NCI-H1105 (cell line): ENCODE data around the gene MBOAT1.
"Not testable (repeated sequence)": the region's sequence is repeated elsewhere in the genome, so short reads cannot be mapped to it uniquely, and the experiment has no call there.

Experiments used
- DNase-seq: peaks from one replicate; lab custom pipeline; 2025; lab: John Stamatoyannopoulos, UW

MBOAT1 gene

DNA sequence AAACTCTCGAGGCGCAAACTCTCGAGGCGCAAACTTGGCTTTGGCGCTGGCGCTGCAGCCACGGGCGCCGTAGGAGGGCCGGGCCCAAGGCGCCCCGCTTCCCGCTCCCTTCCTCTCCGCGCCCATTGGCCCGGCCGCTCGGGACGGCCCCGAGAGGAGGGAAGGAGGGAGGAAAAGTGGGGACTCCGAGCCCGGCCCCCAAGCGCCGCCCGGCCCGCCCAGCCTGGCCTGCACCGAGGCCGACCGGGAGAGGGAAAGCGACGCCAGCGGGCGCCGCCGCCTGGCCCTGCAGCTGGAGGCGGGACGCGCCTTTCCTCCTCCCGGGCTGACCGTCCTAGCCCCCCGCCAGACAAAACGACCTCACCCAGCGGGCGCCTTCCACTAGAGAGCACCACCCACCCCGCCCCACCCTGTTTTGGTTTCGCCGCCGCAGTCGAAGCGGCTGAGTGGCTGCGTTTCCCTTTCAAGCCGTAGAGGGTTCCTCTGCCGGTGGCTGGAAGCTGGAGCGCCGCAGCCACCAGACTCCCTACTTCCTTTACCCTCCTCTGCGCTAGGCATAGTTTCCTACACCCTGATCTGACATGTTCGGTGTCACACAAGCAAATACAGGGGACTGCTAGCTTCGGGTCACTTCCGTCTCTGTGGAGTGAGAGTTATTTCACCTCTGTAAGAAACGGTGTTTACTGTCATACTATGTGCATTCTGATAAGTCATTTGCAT lies at the start of gene MBOAT1:
TSS of gene MBOAT1 (minus strand) at position 78 of the 720 bp plus-strand sequence. CDS start 235 bp downstream, outside the sequence.
- peak; percentile 93 for DNase-seq

DNA sequence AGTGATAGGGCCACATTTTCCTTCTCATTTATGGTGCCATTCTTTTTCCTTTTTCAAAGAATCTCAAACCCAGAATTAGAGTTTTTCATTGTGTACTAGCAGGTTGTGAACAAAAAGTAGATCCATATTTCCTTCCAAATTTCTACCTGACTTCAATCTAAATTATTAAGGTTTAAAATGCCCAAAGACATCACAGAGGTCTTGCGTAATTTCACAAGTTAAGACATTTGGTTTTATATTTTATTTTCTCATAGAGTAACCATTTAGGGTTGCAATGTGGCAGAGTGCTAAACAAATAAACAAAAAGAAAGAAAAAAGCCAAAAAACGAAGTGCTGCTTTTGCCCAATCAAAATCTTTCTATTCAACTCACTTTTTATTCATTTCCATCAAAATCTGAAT lies 49.4 kb upstream of the MBOAT1 start:
- DNase-seq, result no peak

DNA sequence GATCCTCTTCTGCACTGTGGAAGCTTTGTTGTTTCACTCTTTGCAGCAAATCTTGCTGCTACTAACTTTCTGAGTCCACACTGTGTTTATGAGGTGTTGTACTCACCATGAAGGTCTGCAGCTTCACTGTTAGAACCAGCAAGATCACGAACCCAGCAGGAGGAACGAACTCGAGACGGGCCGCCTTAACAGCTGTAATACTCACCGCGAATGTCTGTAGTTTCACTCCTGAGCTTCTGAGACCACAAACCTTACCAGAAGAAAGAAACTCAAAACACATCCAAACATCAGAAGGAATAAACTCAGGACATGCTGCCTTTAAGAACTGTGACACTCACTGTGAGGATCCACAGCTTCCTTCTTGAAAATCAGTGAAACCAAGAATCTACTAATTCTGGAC lies 48.1 kb upstream of the MBOAT1 start:
- no peak for DNase-seq

- no peak for DNase-seq
Measured at GRCh38 chr6:20259316-20260049, 47.2 kb upstream of the MBOAT1 start.

- no peak for DNase-seq
Measured at GRCh38 chr6:20255428-20255827, 43.2 kb upstream of the MBOAT1 start.

- DNase-seq, result no peak
Measured at GRCh38 chr6:20254295-20254694, 42.0 kb upstream of the MBOAT1 start.

- DNase-seq, result no peak
Measured at GRCh38 chr6:20253021-20253420, 40.8 kb upstream of the MBOAT1 start.

DNA sequence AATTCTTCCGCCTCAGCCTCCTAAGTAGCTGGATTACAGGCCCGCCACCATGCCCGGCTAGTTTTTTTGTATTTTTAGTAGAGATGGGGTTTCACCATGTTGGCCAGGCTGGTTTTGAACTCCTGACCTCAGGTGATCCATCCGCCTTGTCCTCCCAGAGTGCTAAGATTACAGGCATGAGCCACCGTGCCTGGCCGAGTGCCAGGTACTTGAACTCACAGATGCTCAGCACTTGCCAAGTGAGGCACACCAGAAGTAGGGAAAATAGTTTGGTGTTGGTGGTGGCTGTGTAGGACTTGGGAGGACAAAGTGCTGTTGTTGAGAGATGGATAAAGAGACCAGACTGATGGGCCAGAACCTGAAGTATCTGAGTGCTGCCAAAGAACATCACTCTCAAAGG lies 40.0 kb upstream of the MBOAT1 start:
- DNase-seq, result no peak

- DNase-seq, result no peak
Measured at GRCh38 chr6:20251525-20251924, 39.3 kb upstream of the MBOAT1 start.

DNA sequence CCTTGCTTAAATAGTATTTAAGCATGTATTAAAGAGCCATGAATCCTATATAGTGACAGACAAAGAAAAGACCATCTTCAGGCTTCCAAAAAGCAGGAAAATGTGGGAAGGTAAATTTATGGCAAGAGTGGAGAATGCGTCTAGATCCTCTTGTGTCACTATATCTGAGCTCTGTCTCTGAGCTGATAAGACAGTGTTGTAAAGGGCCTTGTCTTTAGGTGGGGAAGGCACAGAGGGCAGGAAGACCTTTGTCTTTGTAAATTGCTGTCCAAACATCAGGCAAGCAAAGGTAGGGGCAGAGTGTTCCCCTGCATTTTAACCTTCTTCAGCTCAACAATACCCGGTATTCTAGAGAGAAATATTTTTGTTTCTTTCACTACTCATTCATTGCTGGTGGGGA lies 33.9 kb upstream of the MBOAT1 start:
- DNase-seq, result no peak

DNA sequence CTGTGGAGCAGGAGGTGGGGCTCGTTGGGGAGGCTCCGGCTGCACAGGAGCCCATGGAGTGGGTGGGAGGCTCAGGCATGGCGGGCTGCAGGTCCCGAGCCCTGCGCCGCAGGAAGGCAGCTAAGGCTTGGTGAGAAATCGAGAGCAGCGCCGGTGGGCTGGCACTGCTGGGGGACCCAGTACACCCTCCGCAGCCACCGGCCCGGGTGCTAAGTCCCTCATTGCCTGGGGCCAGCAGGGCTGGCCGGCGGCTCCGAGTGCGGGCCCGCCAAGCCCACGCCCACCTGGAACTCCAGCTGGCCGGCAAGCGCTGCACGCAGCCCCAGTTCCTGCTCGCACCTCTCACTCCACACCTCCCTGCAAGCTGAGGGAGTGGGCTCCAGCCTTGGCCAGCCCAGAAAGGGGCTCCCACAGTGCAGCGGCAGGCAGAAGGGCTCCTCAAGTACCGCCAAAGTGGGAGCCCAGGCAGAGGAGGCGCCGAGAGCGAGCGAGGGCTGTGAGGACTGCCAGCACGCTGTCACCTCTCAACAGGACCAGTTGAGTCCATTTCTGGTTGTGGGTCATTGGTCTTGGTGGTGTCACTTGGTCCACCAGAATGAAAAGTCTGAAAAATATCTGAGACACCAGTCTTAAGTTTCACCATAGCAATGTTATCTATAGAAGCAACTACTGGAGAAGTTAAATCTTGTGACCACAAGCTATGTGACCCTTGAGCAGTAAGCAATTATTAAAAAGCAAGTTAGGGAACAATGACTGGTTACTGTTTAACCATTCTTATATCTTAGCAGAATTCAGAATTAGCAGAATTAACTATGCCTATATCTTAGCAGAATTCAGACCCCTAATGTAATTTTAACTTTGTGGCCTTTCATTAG lies 32.8 kb upstream of the MBOAT1 start:
- not testable (repeated sequence) for DNase-seq

- DNase-seq, result no peak
Measured at GRCh38 chr6:20243288-20243687, 31.0 kb upstream of the MBOAT1 start.

DNA sequence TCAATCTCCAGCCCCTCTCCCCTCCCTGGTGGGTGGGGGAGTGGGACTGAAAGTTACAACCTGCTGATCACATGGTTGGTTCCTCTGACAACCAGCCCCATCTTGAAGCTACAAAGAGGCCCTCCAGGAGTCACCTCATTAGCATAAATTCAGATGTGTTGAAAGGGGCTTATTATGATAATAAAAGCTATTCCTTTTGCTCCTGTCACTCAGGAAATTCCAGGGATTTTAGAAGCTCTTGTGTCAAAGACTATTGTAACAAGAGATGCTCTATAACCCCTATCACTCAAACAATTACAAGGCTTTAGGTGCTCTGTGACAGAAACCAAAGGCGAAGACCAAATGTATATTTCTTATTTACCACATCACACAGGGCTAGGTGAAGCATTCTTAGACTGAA lies 30.1 kb upstream of the MBOAT1 start:
- no peak for DNase-seq

DNA sequence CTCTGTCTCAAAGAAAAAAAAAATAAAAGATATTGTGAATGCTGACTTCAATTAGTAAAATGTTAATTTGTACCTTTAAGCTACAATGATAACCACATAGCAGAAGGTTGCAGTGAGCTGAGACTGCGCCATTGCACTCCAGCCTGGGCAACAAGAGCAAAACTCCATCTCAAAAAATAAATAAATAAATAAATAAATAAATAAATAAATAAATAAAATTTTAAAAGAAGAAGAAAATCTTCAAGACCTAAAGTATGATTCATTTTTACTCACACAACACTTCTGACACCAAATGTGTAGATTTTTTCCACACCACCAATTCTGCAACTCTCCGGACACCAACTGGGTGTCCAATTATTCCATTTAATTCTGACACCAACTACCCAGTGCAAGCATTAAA lies 28.8 kb upstream of the MBOAT1 start:
- DNase-seq, result no peak

DNA sequence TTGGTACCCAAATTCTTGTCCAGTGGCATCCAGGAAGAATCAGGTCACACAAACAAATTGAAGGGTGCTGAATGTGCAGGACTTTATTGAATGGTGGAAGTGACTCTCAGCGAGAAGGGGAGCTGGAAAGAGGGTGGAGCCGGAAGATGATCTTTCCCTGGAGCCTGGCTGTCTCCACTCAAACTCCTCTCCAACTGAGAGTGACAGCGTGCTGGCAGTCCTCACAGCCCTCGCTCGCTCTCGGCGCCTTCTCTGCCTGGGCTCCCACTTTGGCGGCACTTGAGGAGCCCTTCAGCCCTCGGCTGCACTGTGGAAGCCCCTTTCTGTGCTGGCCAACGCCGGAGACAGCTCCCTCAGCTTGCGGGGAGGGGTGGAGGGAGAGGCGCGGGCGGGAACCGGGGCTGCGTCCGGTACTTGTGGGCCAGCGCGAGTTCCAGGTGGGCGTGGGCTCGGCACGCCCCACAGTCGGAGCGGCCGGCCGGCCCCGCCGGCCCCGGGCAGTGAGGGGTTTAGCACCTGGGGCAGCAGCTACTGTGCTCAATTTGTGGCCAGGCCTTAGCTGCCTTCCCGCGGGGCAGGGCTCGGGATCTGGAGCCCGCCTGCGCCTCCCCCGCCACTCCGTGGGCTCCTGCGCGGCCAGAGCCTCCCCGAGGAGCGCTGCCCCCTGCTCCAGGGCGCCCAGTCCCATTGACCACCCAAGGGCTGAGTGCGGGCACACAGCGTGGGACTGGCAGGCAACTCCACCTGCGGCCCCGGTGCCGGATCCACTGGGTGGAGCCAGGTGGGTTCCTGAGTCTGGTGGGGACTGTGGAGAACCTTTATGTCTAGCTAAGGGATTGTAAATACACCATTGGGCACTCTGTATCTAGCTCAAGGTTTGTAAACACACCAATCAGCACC lies 26.7 kb upstream of the MBOAT1 start:
- DNase-seq, result no peak

- DNase-seq, result no peak
Measured at GRCh38 chr6:20237677-20238460, 25.6 kb upstream of the MBOAT1 start.

DNA sequence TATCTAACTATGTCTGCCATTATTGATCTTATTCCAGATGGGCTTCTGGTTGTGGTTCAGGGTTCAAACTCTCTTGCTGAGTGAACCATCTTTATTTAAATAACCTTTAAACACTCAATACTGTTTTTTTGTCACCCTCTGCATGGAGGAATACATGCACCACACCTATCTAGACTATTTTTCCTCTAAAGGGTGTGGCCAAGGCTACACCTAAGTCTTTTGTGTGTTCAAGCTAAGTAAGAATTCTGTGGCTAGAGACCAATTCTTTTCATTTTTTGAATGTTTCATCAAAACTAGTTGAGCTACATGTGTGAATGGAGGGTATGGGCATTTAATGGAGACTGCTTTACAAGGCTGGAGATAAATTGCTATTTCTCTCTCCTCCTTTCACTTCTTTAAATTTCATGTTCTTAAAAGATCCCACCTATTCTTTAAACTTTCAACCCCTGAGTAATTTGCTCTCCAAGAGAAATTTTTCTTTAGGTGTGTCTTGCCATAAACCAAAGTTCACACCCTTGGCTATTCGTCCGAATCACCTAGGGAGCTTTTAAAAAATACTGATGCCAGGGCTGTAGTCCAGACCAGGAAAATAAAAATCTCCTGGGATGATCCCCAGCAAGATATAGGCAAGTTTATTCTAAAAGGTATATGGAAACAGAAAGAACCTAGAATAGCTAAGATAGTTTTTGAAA lies 24.8 kb upstream of the MBOAT1 start:
- no peak for DNase-seq

DNA sequence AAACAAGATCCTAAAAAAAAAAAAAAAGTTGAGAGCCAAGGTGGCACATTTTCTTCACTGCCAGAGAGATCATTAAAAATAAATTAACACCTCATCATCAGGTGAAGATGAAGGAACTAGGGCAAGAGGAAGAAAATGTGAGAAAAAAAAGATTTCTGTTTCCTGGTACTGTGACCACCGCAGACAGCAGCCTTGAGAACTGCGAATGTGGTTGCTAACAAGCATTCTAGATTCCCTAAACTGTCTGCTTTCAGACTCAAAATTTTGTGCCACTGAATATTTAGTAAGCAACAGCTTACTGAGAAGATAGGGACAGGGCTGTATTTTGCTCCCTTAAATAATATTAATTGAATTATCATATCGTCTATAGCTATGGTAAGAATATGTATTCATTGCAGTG lies 24.1 kb upstream of the MBOAT1 start:
- no peak for DNase-seq

DNA sequence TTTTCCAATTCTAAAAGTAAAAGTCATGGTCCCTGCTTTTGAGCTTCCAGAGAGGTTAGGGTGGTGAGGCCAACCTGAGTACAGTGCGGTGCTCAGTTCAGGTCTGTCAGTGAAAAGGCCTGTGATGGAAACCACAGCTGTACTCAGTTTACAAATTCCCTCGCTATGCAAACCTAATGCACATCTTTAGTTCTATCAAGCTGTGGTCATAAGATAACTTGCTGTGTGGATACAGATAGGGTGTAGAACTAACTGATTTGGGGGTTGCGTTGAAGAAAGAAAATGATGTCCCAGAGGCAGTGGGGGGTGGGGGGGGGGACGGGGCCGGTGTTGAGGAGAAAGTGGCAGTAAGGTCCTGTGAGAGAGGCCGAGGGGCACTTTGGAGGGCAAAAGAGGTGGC lies 22.8 kb upstream of the MBOAT1 start:
- no peak for DNase-seq

- DNase-seq, result no peak
Measured at GRCh38 chr6:20234136-20234535, 21.9 kb upstream of the MBOAT1 start.
